HepG2 (cell line): Measurements from ENCODE around the gene ZNF277. TPM values are rescaled to one million over a fixed set of nuclear protein-coding genes. Genes with fewer than 3 reads are reported as not detected.

Source experiments
- ARHGAP35 ChIP-seq: sonication (generic); formaldehyde crosslinking; IDR thresholded peaks from 2 replicates; pipeline ENCODE4 v1.9.0; 2022; ENCODE audit warnings: mild to moderate bottlenecking, inconsistent platforms, moderate library complexity, missing genetic modification reagents, borderline replicate concordance
- ATF4 ChIP-seq, 2 experiments: fragments of 450-650 bp in 1 of 2; sonication (generic) in 1 of 2; formaldehyde crosslinking; IDR thresholded peaks; 2 replicates each; pipeline versions ENCODE4 v1.5.0 to v1.8.0; 2020 to 2022; ENCODE audit warnings: mild to moderate bottlenecking in 1 of 2, missing genetic modification reagents in 1 of 2
- BCL6 ChIP-seq: IDR thresholded peaks from 2 replicates; pipeline ENCODE4 v1.6.1; 2016; ENCODE audit warnings: missing genetic modification reagents, missing compliant biosample characterization
- HMG20A ChIP-seq: IDR thresholded peaks from 2 replicates; pipeline ENCODE4 v1.6.1; 2016; ENCODE audit warnings: borderline replicate concordance
- HNF4A ChIP-seq: sonication (generic); formaldehyde crosslinking; IDR thresholded peaks from 2 replicates; pipeline ENCODE4 v1.4.0; 2020; ENCODE audit warnings: missing genetic modification reagents
- KDM6A ChIP-seq: IDR thresholded peaks from 2 replicates; pipeline ENCODE4 v1.6.1; 2016; ENCODE audit warnings: low read depth
- MTA3 ChIP-seq: sonication (generic); formaldehyde crosslinking; IDR thresholded peaks from 2 replicates; pipeline ENCODE4 v1.4.0; 2020; ENCODE audit warnings: missing genetic modification reagents
- SIX1 ChIP-seq: sonication (generic); formaldehyde crosslinking; IDR thresholded peaks from 2 replicates; pipeline ENCODE4 v1.4.0; 2020; ENCODE audit warnings: missing genetic modification reagents, borderline replicate concordance
- SKI ChIP-seq: fragments of 450-650 bp; IDR thresholded peaks from one replicate; pipeline ENCODE4 v1.6.1; 2018; ENCODE audit warnings: mild to moderate bottlenecking; ENCODE audit not compliant: partially characterized antibody
- SNRNP70 ChIP-seq: fragments of 200-400 bp; formaldehyde crosslinking; IDR thresholded peaks from 2 replicates; pipeline ENCODE4 v1.6.1; 2017; ENCODE audit warnings: mild to moderate bottlenecking, low read depth, low read length, moderate library complexity
- SOX13 ChIP-seq, 3 experiments: fragments of 450-650 bp in 1 of 3; sonication (generic) in 1 of 3; formaldehyde crosslinking in 1 of 3; IDR thresholded peaks in 2 of 3; conservative IDR thresholded peaks in 1 of 3; 2 replicates each; pipeline versions ENCODE4 v1.5.0 to v1.6.1; 2016 to 2020; ENCODE audit warnings: antibody characterized with exemption in 1 of 3, mild to moderate bottlenecking in 1 of 3, missing compliant biosample characterization in 1 of 3, missing genetic modification reagents in 1 of 3, moderate library complexity in 1 of 3
- SOX5 ChIP-seq: IDR thresholded peaks from 2 replicates; pipeline ENCODE4 v1.6.1; 2016; ENCODE audit warnings: borderline replicate concordance
- THYN1 ChIP-seq: sonication (generic); formaldehyde crosslinking; IDR thresholded peaks from 2 replicates; pipeline ENCODE4 v1.8.1; 2023; ENCODE audit warnings: low read depth, mild to moderate bottlenecking, moderate library complexity, missing genetic modification reagents, borderline replicate concordance
- ZBTB42 ChIP-seq: sonication (generic); formaldehyde crosslinking; IDR thresholded peaks from 2 replicates; pipeline ENCODE4 v1.5.0; 2020; ENCODE audit warnings: mild to moderate bottlenecking, missing genetic modification reagents
- ZFP36L1 ChIP-seq: sonication (generic); formaldehyde crosslinking; IDR thresholded peaks from 2 replicates; pipeline ENCODE4 v1.8.0; 2022; ENCODE audit warnings: mild to moderate bottlenecking, missing genetic modification reagents, moderate library complexity
- ZFP90 ChIP-seq: sonication (generic); formaldehyde crosslinking; IDR thresholded peaks from 2 replicates; pipeline ENCODE4 v1.8.0; 2022; ENCODE audit warnings: missing genetic modification reagents, mild to moderate bottlenecking, inconsistent platforms, borderline replicate concordance
- ZNF160 ChIP-seq: sonication (generic); formaldehyde crosslinking; IDR thresholded peaks from 2 replicates; pipeline ENCODE4 v1.8.0; 2022; ENCODE audit warnings: mild to moderate bottlenecking, inconsistent platforms, missing genetic modification reagents
- ZNF24 ChIP-seq: fragments of 450-650 bp; IDR thresholded peaks from 2 replicates; pipeline ENCODE4 v1.6.1; 2017; ENCODE audit warnings: antibody characterized with exemption, mild to moderate bottlenecking
- ZNF292 ChIP-seq: sonication (generic); formaldehyde crosslinking; IDR thresholded peaks from 2 replicates; pipeline ENCODE4 v1.8.1; 2022; ENCODE audit warnings: mild to moderate bottlenecking, low read depth, missing genetic modification reagents, borderline replicate concordance
- ZNF362 ChIP-seq: sonication (generic); formaldehyde crosslinking; IDR thresholded peaks from 2 replicates; pipeline ENCODE4 v1.4.0; 2020; ENCODE audit warnings: missing genetic modification reagents, mild to moderate bottlenecking, borderline replicate concordance
- ZNF552 ChIP-seq: sonication (generic); formaldehyde crosslinking; IDR thresholded peaks from 2 replicates; pipeline ENCODE4 v1.9.0; 2022; ENCODE audit warnings: missing genetic modification reagents, mild to moderate bottlenecking, borderline replicate concordance
- ZNF644 ChIP-seq: IDR thresholded peaks from 2 replicates; pipeline ENCODE4 v1.6.1; 2016; ENCODE audit warnings: low read depth
- ZNF775 ChIP-seq: sonication (generic); formaldehyde crosslinking; IDR thresholded peaks from 2 replicates; pipeline ENCODE4 v1.4.0; 2020; ENCODE audit warnings: missing genetic modification reagents, mild to moderate bottlenecking, moderate library complexity, borderline replicate concordance
- ZNF782 ChIP-seq: sonication (generic); formaldehyde crosslinking; IDR thresholded peaks from 2 replicates; pipeline ENCODE4 v1.4.0; 2020; ENCODE audit warnings: missing genetic modification reagents, mild to moderate bottlenecking, borderline replicate concordance
- ZNF878 ChIP-seq: sonication (generic); formaldehyde crosslinking; IDR thresholded peaks from 2 replicates; pipeline ENCODE4 v1.8.1; 2023; ENCODE audit warnings: mild to moderate bottlenecking, missing genetic modification reagents, moderate library complexity
- polyA plus RNA-seq, 8 experiments: library from polyadenylated mRNA; depleted of rRNA in 3 of 8; stranded (reverse) in 7 of 8; unstranded in 1 of 8; fragments of >200 nt; fragmentation: Illumina TruSeq in 4 of 8; extraction: Trizol in 4 of 8; gene quantifications; 2 replicates each; pipeline versions ENCODE4 v1.2.1 to v1.2.3, GENCODE V29; 2011 to 2016; ENCODE audit warnings: low read depth in 4 of 8, missing spikeins in 1 of 8, mixed read lengths in 1 of 8; ENCODE audit not compliant: insufficient read depth in 1 of 8
- total RNA-seq, 5 experiments: library from RNA; depleted of rRNA; stranded (reverse); fragments of >200 nt; fragmentation: Illumina TruSeq; extraction: Trizol; gene quantifications; 2 replicates each; pipeline ENCODE4 v1.2.3, GENCODE V29; 2016; ENCODE audit warnings: low read depth in 1 of 5

The ZNF277 gene
- total and polyA plus RNA-seq, 2 of the 13 experiments (the other 11 are each of a cell fraction or from before 2014, with no cell fraction given) = 29.1 to 30.1 TPM

DNA sequence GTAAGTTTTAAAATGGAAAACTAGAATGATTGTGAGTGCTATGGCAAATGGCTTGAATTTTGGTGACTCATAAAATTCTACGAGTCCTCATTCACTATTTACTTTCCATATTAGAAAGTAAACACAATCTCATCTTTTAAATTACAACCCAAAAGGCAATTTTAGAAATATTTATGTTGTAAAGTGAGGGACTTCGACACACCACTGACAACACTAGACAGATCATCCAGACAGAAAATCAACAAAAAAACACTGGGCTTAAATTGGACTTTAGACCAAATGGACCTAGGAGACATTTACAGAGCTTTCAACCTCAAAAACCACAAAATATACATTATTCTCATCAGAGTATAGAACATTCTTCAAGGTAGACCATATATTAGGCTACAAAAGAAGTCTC, 30.1 kb downstream of the ZNF277 start (continued):
- no peak for TF ChIP-seq ATF4 (CRISPR knock-in tag; IDR thresholded peaks at IDR 0.05)
- TF ChIP-seq SKI = peak; percentile 88
- TF ChIP-seq ZFP90 (CRISPR knock-in tag) = no peak
- TF ChIP-seq ZFP36L1 (CRISPR knock-in tag) = no peak
- peak; percentile 66; the same call in 1 of the 2 replicates for TF ChIP-seq ZNF644 (CRISPR knock-in tag)
- no peak for TF ChIP-seq ZNF775 (CRISPR knock-in tag)
- TF ChIP-seq THYN1 (CRISPR knock-in tag) = no peak
- TF ChIP-seq SOX13 (IDR thresholded peaks at IDR 0.05) = no peak
- TF ChIP-seq SOX13 (CRISPR knock-in tag; conservative IDR thresholded peaks at IDR 0.05 in 1 of 2, IDR thresholded peaks at IDR 0.05 in 1 of 2) = peak in 1 of 2 experiments; percentile 57; a peak in 1 of 4 replicates
- TF ChIP-seq ZNF878 (CRISPR knock-in tag) = no peak
- no peak for TF ChIP-seq ZNF782 (CRISPR knock-in tag)
- no peak for TF ChIP-seq SIX1 (CRISPR knock-in tag)
- no peak for TF ChIP-seq ARHGAP35
- TF ChIP-seq MTA3 (CRISPR knock-in tag) = no peak
- TF ChIP-seq SNRNP70 = no peak
- TF ChIP-seq KDM6A (CRISPR knock-in tag) = 0 out of 2 replicates have a peak, but pooled peaks have one; percentile 25
- no peak for TF ChIP-seq ZNF24
- TF ChIP-seq SOX5 (CRISPR knock-in tag) = peak; percentile 32; the same call in 1 of the 2 replicates
- TF ChIP-seq ZNF552 (CRISPR knock-in tag) = no peak
- TF ChIP-seq HMG20A (CRISPR knock-in tag) = peak; percentile 51; the same call in 1 of the 2 replicates
- peak; percentile 61 for TF ChIP-seq BCL6 (CRISPR knock-in tag)
- no peak for TF ChIP-seq ZBTB42
- peak; percentile 23; the same call in 1 of the 2 replicates for TF ChIP-seq ZNF362 (CRISPR knock-in tag)
- TF ChIP-seq HNF4A (CRISPR knock-in tag) = peak; percentile 80
- no peak for TF ChIP-seq ZNF160 (CRISPR knock-in tag)
- TF ChIP-seq ZNF292 (CRISPR knock-in tag) = no peak
